WTC11 (cell line): ENCODE results near the gene COL12A1. TPM values are rescaled to one million over a fixed set of nuclear protein-coding genes. Genes with fewer than 3 reads are reported as not detected.

Experiments
- ATAC-seq: fragments of 200-7000 bp; cut with Tn5 transposase; 2 replicates; pipeline ENCODE4 v1.10.0; 2021; ENCODE audit warnings: mild to moderate bottlenecking, moderate library complexity
- CTCF ChIA-PET: fragments of 300-600 bp; sonication (Branson Sonifier 250); formaldehyde crosslinking; loops from one replicate; lab custom pipeline; 2021; ENCODE audit warnings: antibody characterized with exemption; lab: Charles Lee
- POLR2A ChIA-PET: fragments of 350-600 bp; sonication (Branson Sonifier 250); formaldehyde crosslinking; loops from one replicate; lab custom pipeline; 2021; ENCODE audit warnings: antibody characterized with exemption; lab: Charles Lee
- DNase-seq: peaks from one replicate; pipeline ENCODE4 v3.0.0; 2021; ENCODE audit warnings: low spot score
- H3K27ac Mint-ChIP-seq: 2 replicates; pipeline ENCODE4 v1.8.0; 2021; ENCODE audit warnings: mixed read lengths
- H3K27me3 Mint-ChIP-seq: 2 replicates; pipeline ENCODE4 v1.8.0; 2021; ENCODE audit warnings: low read depth, mild to moderate bottlenecking, moderate library complexity, mixed read lengths
- H3K36me3 Mint-ChIP-seq: 2 replicates; pipeline ENCODE4 v1.8.0; 2021; ENCODE audit warnings: mixed read lengths
- H3K4me1 Mint-ChIP-seq: 2 replicates; pipeline ENCODE4 v1.8.0; 2022; ENCODE audit warnings: mixed read lengths
- H3K4me3 Mint-ChIP-seq: 2 replicates; pipeline ENCODE4 v1.8.0; 2021; ENCODE audit warnings: mild to moderate bottlenecking, moderate library complexity, mixed read lengths
- H3K9me3 Mint-ChIP-seq: 2 replicates; pipeline ENCODE4 v1.8.0; 2021; ENCODE audit warnings: mixed read lengths
- AFF4 ChIP-seq: sonication (generic); formaldehyde crosslinking; IDR thresholded peaks from 2 replicates; pipeline ENCODE4 v1.8.1; 2023; ENCODE audit warnings: mild to moderate bottlenecking, missing genetic modification reagents, borderline replicate concordance
- ARID4B ChIP-seq: sonication (generic); formaldehyde crosslinking; IDR thresholded peaks from 2 replicates; pipeline ENCODE4 v1.8.0; 2023; ENCODE audit warnings: missing genetic modification reagents, mild to moderate bottlenecking, borderline replicate concordance
- E2F1 ChIP-seq: sonication (generic); formaldehyde crosslinking; IDR thresholded peaks from 2 replicates; pipeline ENCODE4 v1.8.0; 2022; ENCODE audit warnings: mild to moderate bottlenecking, missing genetic modification reagents
- ERG ChIP-seq: fragments of 250-450 bp; sonication (Bioruptor Pico); IDR thresholded peaks from 2 replicates; pipeline ENCODE4 v1.8.0; 2021; ENCODE audit warnings: mild to moderate bottlenecking
- GABPB1 ChIP-seq: sonication (generic); formaldehyde crosslinking; IDR thresholded peaks from 2 replicates; pipeline ENCODE4 v1.8.1; 2023; ENCODE audit warnings: mild to moderate bottlenecking, missing genetic modification reagents
- GTF2I ChIP-seq: fragments of 250-450 bp; sonication (Bioruptor Pico); conservative IDR thresholded peaks from 2 replicates; pipeline ENCODE4 v1.4.0; 2021; ENCODE audit warnings: mild to moderate bottlenecking
- IRF1 ChIP-seq: sonication (generic); formaldehyde crosslinking; IDR thresholded peaks from 2 replicates; pipeline ENCODE4 v1.8.0; 2023; ENCODE audit warnings: missing genetic modification reagents
- IRF2 ChIP-seq: sonication (generic); formaldehyde crosslinking; IDR thresholded peaks from 2 replicates; pipeline ENCODE4 v1.8.0; 2022; ENCODE audit warnings: low read depth, missing genetic modification reagents, borderline replicate concordance
- MXD4 ChIP-seq: fragments of 250-450 bp; sonication (Bioruptor Pico); IDR thresholded peaks from 2 replicates; pipeline ENCODE4 v1.8.0; 2021; ENCODE audit warnings: mild to moderate bottlenecking, moderate library complexity, borderline replicate concordance
- NR1H2 ChIP-seq: sonication (generic); formaldehyde crosslinking; IDR thresholded peaks from 2 replicates; pipeline ENCODE4 v1.9.0; 2021; ENCODE audit warnings: mild to moderate bottlenecking, moderate library complexity, missing genetic modification reagents
- NR2C2 ChIP-seq: sonication (generic); formaldehyde crosslinking; IDR thresholded peaks from 2 replicates; pipeline ENCODE4 v1.8.0; 2022; ENCODE audit warnings: mild to moderate bottlenecking, missing genetic modification reagents
- PREB ChIP-seq: sonication (generic); formaldehyde crosslinking; IDR thresholded peaks from 2 replicates; pipeline ENCODE4 v1.8.1; 2022; ENCODE audit warnings: mild to moderate bottlenecking, missing genetic modification reagents, moderate library complexity, borderline replicate concordance
- RELA ChIP-seq: sonication (generic); formaldehyde crosslinking; IDR thresholded peaks from 2 replicates; pipeline ENCODE4 v1.8.1; 2022; ENCODE audit warnings: missing genetic modification reagents, mild to moderate bottlenecking, borderline replicate concordance
- ZBTB21 ChIP-seq: sonication (generic); formaldehyde crosslinking; IDR thresholded peaks from 2 replicates; pipeline ENCODE4 v1.8.1; 2023; ENCODE audit warnings: mild to moderate bottlenecking, missing genetic modification reagents, borderline replicate concordance
- ZNF121 ChIP-seq: sonication (generic); formaldehyde crosslinking; IDR thresholded peaks from 2 replicates; pipeline ENCODE4 v1.8.0; 2023; ENCODE audit warnings: missing genetic modification reagents
- ZNF281 ChIP-seq: sonication (generic); formaldehyde crosslinking; IDR thresholded peaks from 2 replicates; pipeline ENCODE4 v1.8.0; 2023; ENCODE audit warnings: mild to moderate bottlenecking, missing genetic modification reagents
- ZNF423 ChIP-seq: fragments of 250-450 bp; sonication (Bioruptor Pico); IDR thresholded peaks from 2 replicates; pipeline ENCODE4 v2.1.2; 2022; ENCODE audit warnings: mild to moderate bottlenecking, moderate library complexity
- ZNF671 ChIP-seq: fragments of 250-450 bp; sonication (Bioruptor Pico); IDR thresholded peaks from 2 replicates; pipeline ENCODE4 v1.8.0; 2021; ENCODE audit warnings: mild to moderate bottlenecking
- total RNA-seq: library from RNA; stranded (reverse); gene quantifications from 3 replicates; pipeline ENCODE4 v1.2.3, GENCODE V29; 2021

COL12A1 gene
- total RNA-seq, 1 experiment from 2014 or later = 1.1 TPM

GRCh38 chr6:75135876-75136275, 70.0 kb downstream of the COL12A1 start:
- Mint-ChIP-seq H3K27me3 (no peaks in the 10 kb centered on the region), H3K4me1 (no peaks in the 10 kb centered on the region; the same call in 1 of the 2 replicates), H3K4me3 (no peak overlapping the region), H3K36me3 (no peaks in the 10 kb centered on the region), H3K27ac (no peak overlapping the region), H3K9me3 (no peaks in the 10 kb centered on the region)
- CTCF ChIA-PET = interaction anchor here (1.7 kb wide), 1 partner anchor 73 kb away, joined by 5 read pairs; no protein-coding TSS in a partner anchor
- no peak for ATAC-seq
- POLR2A ChIA-PET = no interaction called here
- TF ChIP-seq ZBTB21 (no peak), RELA (CRISPR knock-in tag) (no peak), ERG (CRISPR knock-in tag) (no peak), ZNF423 (CRISPR knock-in tag) (no peak), ZNF671 (CRISPR knock-in tag) (no peak), IRF1 (no peak), ZNF121 (CRISPR knock-in tag) (no peak), AFF4 (CRISPR knock-in tag) (no peak), NR2C2 (CRISPR knock-in tag) (no peak), ARID4B (CRISPR knock-in tag) (no peak), IRF2 (no peak), GABPB1 (no peak)
- DNase-seq = no peak

- Mint-ChIP-seq H3K4me1 (no peaks in the 10 kb centered on the region; the same call in 1 of the 2 replicates), H3K27ac (no peak overlapping the region), H3K27me3 (no peaks in the 10 kb centered on the region), H3K9me3 (no peaks in the 10 kb centered on the region), H3K36me3 (no peaks in the 10 kb centered on the region), H3K4me3 (no peak overlapping the region)
- CTCF ChIA-PET = interaction anchor here (1.7 kb wide), 1 partner anchor 73 kb away, joined by 5 read pairs; no protein-coding TSS in a partner anchor
- ATAC-seq (no peak), DNase-seq (no peak)
- POLR2A ChIA-PET = no interaction called here
- TF ChIP-seq ZNF281 (CRISPR knock-in tag) = no peak
- TF ChIP-seq E2F1 = no peak
- no peak for TF ChIP-seq NR1H2 (CRISPR knock-in tag)
- TF ChIP-seq PREB (CRISPR knock-in tag) = no peak
- TF ChIP-seq GTF2I (CRISPR knock-in tag) = no peak
- TF ChIP-seq MXD4 (CRISPR knock-in tag) = no peak
Measured at GRCh38 chr6:75135450-75135849, 70.4 kb downstream of the COL12A1 start.
